Measurements from ENCODE around the gene IFI30. TPM values are rescaled to one million over a fixed set of nuclear protein-coding genes. Genes with fewer than 3 reads are reported as not detected.

The IFI30 gene
- total RNA-seq, 1 donor from 2014 or later = 43.7 TPM

DNA sequence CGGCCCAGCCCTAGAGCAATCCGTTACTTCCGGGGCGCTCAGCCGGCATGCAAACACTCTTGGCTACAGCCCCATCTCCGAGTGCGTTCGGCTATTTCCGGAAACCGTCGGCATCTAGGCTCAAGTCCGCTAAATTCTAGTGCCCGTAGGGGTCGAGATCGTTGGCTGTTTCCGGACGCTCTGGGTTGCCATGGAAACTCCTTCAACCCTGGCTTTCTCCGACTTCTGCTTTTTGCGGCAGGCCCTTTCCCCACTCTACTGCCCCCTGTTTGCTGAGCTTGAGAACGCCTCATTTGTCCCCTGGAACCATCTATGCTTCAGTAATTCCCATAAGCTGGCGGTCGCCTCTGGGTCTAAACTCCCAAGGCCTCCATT lies 21.2 kb upstream of the IFI30 start:
- H3K27me3 ChIP-seq = no peaks in the 10 kb centered on the region
- H3K4me1 ChIP-seq = peaks cover 51% of the 10 kb centered on the region
- no peak for TF ChIP-seq POLR2A (IDR thresholded peaks at IDR 0.05)
- no peak for TF ChIP-seq POLR2AphosphoS5 (IDR thresholded peaks at IDR 0.05; ENCODE audit: insufficient read depth in 1 of 2, low read depth in 1 of 2)
- TF ChIP-seq, protein P1, sequence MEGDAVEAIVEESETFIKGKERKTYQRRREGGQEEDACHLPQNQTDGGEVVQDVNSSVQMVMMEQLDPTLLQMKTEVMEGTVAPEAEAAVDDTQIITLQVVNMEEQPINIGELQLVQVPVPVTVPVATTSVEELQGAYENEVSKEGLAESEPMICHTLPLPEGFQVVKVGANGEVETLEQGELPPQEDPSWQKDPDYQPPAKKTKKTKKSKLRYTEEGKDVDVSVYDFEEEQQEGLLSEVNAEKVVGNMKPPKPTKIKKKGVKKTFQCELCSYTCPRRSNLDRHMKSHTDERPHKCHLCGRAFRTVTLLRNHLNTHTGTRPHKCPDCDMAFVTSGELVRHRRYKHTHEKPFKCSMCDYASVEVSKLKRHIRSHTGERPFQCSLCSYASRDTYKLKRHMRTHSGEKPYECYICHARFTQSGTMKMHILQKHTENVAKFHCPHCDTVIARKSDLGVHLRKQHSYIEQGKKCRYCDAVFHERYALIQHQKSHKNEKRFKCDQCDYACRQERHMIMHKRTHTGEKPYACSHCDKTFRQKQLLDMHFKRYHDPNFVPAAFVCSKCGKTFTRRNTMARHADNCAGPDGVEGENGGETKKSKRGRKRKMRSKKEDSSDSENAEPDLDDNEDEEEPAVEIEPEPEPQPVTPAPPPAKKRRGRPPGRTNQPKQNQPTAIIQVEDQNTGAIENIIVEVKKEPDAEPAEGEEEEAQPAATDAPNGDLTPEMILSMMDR (IDR thresholded peaks at IDR 0.05) = peak; percentile 29 to 56 (median 41)
- no peaks in the 10 kb centered on the region for H3K9me3 ChIP-seq
- DNase-seq (ENCODE audit: extremely low spot score in 2 of 2) = peak in 1 of 2 donors; percentile 97
- intact Hi-C loops (cut with DNase I) = no loop called here
- H3K36me3 ChIP-seq = no peaks in the 10 kb centered on the region
- H3K4me3 ChIP-seq = peak overlapping the region; percentile 93 to 98
- H3K27ac ChIP-seq = peak overlapping the region; percentile 95

DNA sequence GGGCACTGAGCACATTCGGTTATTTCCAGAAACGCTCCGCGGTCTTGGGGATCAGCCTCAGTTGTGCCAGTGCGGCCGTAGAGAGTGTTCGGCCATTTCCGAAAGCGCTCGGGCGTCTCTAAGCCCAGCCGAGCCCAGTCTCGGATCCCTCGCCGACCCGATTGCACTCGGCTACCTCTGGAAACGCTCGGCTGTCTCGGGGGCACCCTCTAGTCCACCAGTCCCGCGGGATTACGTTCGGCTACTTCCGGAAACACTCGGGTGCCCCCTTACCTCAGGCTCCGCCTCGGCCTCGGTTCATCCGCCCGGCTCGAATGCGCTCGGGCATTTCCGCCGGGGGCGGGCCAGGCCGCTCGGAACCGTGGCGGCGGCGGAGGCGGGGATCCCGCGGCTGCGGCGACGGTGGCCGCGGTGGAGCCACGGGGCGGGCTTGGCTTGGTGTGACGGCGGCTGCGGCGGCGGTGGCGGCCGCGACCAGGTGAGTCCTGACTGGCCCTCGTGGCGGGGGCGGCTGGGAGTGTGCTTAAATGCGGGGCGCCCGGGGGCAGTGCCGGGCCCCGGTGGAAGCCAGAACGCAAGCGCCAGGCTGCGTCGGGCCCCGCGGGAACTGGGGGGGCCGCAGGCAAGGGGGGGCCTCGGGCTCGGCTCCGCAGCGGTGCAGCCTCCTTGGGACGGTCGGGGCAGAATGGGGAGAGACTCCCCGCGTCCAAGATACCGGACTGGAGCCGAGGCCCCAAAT lies 20.6 kb upstream of the IFI30 start, which contains the start of gene PIK3R2:
PIK3R2 (plus strand) TSS at position 347 of the 739 bp plus-strand sequence. CDS start 2,717 bp downstream, outside the sequence.
- Histone ChIP-seq H3K27me3 (no peaks in the 10 kb centered on the region), H3K4me3 (peak within 1 kb of the TSS; percentile 93 to 98), H3K9me3 (no peaks in the 10 kb centered on the region), H3K36me3 (no peaks in the 10 kb centered on the region), H3K4me1 (peaks cover 56% of the 10 kb centered on the region), H3K27ac (peak within 1 kb of the TSS; percentile 95)
- intact Hi-C loops (cut with DNase I) = no loop called here
- TF ChIP-seq POLR2AphosphoS5 (IDR thresholded peaks at IDR 0.05; ENCODE audit: insufficient read depth in 1 of 2, low read depth in 1 of 2) (peak; percentile 44 to 79), POLR2A (IDR thresholded peaks at IDR 0.05) (peak in 1 of 2 donors; percentile 70)
- TF ChIP-seq, protein P1 (IDR thresholded peaks at IDR 0.05) = peak in 1 of 3 experiments; percentile 18
- DNase-seq (ENCODE audit: extremely low spot score in 2 of 2) = peak in 1 of 2 donors; percentile 98

GRCh38 chr19:18153556-18154134 lies 20.0 kb upstream of the IFI30 start:
- no peaks in the 10 kb centered on the region for H3K27me3 ChIP-seq
- DNase-seq (ENCODE audit: extremely low spot score in 2 of 2) = no peak
- intact Hi-C loops (cut with DNase I) = no loop called here
- no peaks in the 10 kb centered on the region for H3K36me3 ChIP-seq
- TF ChIP-seq POLR2AphosphoS5 (IDR thresholded peaks at IDR 0.05; ENCODE audit: insufficient read depth in 1 of 2, low read depth in 1 of 2) (no peak), POLR2A (IDR thresholded peaks at IDR 0.05) (no peak)
- TF ChIP-seq, protein P1 (IDR thresholded peaks at IDR 0.05) = no peak
- peak overlapping the region; percentile 95 for H3K27ac ChIP-seq
- H3K9me3 ChIP-seq = no peaks in the 10 kb centered on the region
- peaks cover 58% of the 10 kb centered on the region for H3K4me1 ChIP-seq
- H3K4me3 ChIP-seq = peak overlapping the region; percentile 93 to 98

DNA sequence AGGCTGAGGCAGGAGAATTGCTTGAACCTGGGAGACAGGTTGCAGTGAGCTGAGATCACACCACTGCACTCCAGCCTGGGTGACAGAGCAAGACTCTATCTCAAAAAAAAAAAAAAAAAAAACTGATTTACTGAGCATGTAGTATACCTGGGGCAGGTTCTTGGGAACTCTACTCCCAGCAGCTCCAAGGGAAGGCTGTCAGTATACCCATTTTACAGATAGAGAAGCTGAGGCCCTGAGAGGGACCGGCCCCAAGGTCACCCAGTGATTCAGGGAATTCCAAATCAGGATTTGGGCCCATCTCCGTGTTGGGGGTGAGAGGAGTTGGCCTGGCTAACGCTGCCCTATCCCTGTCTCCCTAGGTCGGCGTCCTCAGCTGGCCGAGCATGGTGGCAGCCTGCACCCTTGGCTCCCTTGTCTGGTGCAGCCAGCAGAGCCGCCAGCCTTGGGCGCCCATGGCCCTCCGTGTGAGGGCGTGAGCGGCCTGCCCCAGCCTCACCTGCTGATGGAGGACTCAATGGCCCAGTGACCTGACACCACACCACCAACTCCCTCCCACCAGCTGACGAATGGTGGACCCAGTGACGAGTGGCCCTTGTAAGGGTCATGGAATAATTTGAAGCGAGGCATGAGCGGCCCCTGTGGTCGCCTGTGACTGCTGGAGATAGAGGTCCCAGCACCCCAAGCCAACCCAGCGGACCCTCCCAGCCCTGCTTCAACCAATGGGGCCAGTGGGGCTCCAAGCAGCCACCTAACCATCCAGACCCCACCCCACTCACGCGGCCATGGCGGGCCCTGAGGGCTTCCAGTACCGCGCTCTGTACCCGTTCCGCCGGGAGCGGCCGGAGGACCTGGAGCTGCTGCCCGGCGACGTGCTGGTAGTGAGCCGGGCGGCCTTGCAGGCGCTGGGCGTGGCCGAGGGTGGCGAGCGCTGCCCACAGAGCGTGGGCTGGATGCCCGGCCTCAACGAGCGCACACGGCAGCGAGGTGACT lies 18.2 kb upstream of the IFI30 start:
- no peaks in the 10 kb centered on the region for H3K36me3 ChIP-seq
- DNase-seq (ENCODE audit: extremely low spot score in 2 of 2) = no peak
- peak overlapping the region; percentile 76 for H3K27ac ChIP-seq
- TF ChIP-seq, protein P1 (IDR thresholded peaks at IDR 0.05) = no peak
- TF ChIP-seq POLR2AphosphoS5 (IDR thresholded peaks at IDR 0.05; ENCODE audit: insufficient read depth in 1 of 2, low read depth in 1 of 2) (no peak), POLR2A (IDR thresholded peaks at IDR 0.05) (no peak)
- no peaks in the 10 kb centered on the region for H3K9me3 ChIP-seq
- intact Hi-C loops (cut with DNase I) = no loop called here
- peaks cover 64% of the 10 kb centered on the region for H3K4me1 ChIP-seq
- H3K4me3 ChIP-seq = no peak overlapping the region
- no peaks in the 10 kb centered on the region for H3K27me3 ChIP-seq
